Activated CD8-positive, alpha-beta T cell treated with anti-CD3 and anti-CD28 coated beads for 36 hours (primary cell): ENCODE measurements around the gene GMPR. TPM values are rescaled to one million over a fixed set of nuclear protein-coding genes. Genes with fewer than 3 reads are reported as not detected.

Source experiments
- ATAC-seq: fragments of 200-7000 bp; cut with Tn5 transposase; one replicate; pipeline ENCODE4 v1.10.0; 2021; ENCODE audit warnings: mild to moderate bottlenecking, moderate library complexity
- CTCF ChIA-PET: fragments of 350-600 bp; sonication (Branson Sonifier 250); formaldehyde crosslinking; loops from one replicate; lab custom pipeline; 2021; ENCODE audit warnings: antibody characterized with exemption; lab: Charles Lee
- POLR2A ChIA-PET: fragments of 350-600 bp; sonication (Branson Sonifier 250); formaldehyde crosslinking; loops from one replicate; lab custom pipeline; 2021; ENCODE audit warnings: antibody characterized with exemption; lab: Charles Lee
- DNase-seq: peaks from one replicate; pipeline ENCODE4 v3.0.0-alpha.2; 2020
- H3K27ac Mint-ChIP-seq: one replicate; pipeline ENCODE4 v1.8.0; 2021; ENCODE audit warnings: mild to moderate bottlenecking, mixed read lengths
- H3K27me3 Mint-ChIP-seq: one replicate; pipeline ENCODE4 v1.8.0; 2021; ENCODE audit warnings: mixed read lengths
- H3K36me3 Mint-ChIP-seq: one replicate; pipeline ENCODE4 v1.8.0; 2021; ENCODE audit warnings: low read depth, mixed read lengths
- H3K4me1 Mint-ChIP-seq: one replicate; pipeline ENCODE4 v1.8.0; 2021; ENCODE audit warnings: low read depth, mixed read lengths
- H3K4me3 Mint-ChIP-seq: one replicate; pipeline ENCODE4 v1.8.0; 2021; ENCODE audit warnings: mild to moderate bottlenecking, moderate library complexity, mixed read lengths
- H3K9me3 Mint-ChIP-seq: one replicate; pipeline ENCODE4 v1.8.0; 2021; ENCODE audit warnings: mixed read lengths
- CTCF ChIP-seq: fragments of 200-600 bp; IDR thresholded peaks from one replicate; pipeline ENCODE4 v1.8.0; 2022; ENCODE audit warnings: antibody characterized with exemption, mild to moderate bottlenecking
- intact Hi-C: fragments of 100-400 bp; cut with micrococcal nuclease; formaldehyde crosslinking; loops from one replicate; pipeline ENCODE4 v1.10.0; 2022
- total RNA-seq, 2 experiments: library from RNA; stranded (reverse); gene quantifications; one replicate each; pipeline ENCODE4 v1.2.3, GENCODE V29; 2021

GMPR gene
- total RNA-seq, 2 experiments from 2014 or later = 0.31 to 0.65 TPM

GRCh38 chr6:16272201-16272600 lies 33.8 kb downstream of the GMPR start:
- no peak for TF ChIP-seq CTCF
- intact Hi-C loops = no loop called here
- Mint-ChIP-seq H3K27me3 (no peaks in the 10 kb centered on the region), H3K36me3 (no peaks in the 10 kb centered on the region), H3K9me3 (no peaks in the 10 kb centered on the region), H3K27ac (no peak overlapping the region), H3K4me1 (peaks cover 3% of the 10 kb centered on the region), H3K4me3 (no peak overlapping the region)
- ATAC-seq (no peak), DNase-seq (no peak)
- ChIA-PET POLR2A (no interaction called here), CTCF (no interaction called here)

- no peak for TF ChIP-seq CTCF
- intact Hi-C loops = no loop called here
- DNase-seq = no peak
- Mint-ChIP-seq H3K36me3 (no peaks in the 10 kb centered on the region), H3K27ac (no peak overlapping the region), H3K9me3 (no peaks in the 10 kb centered on the region), H3K27me3 (no peaks in the 10 kb centered on the region), H3K4me3 (no peak overlapping the region), H3K4me1 (peaks cover 8% of the 10 kb centered on the region)
- POLR2A ChIA-PET = no interaction called here
- CTCF ChIA-PET = no interaction called here
- ATAC-seq = no peak
Observed at GRCh38 chr6:16273256-16273655, 34.9 kb downstream of the GMPR start.

GRCh38 chr6:16274483-16274882 lies 36.1 kb downstream of the GMPR start:
- CTCF ChIA-PET = interaction anchor here (1.0 to 3.2 kb wide), 2 partner anchors 11 to 59 kb away, joined by 4 to 18 read pairs; no protein-coding TSS in a partner anchor
- TF ChIP-seq CTCF = no peak
- ATAC-seq = peak; percentile 17
- intact Hi-C loops = no loop called here
- Mint-ChIP-seq H3K36me3 (no peaks in the 10 kb centered on the region), H3K4me1 (peaks cover 8% of the 10 kb centered on the region), H3K9me3 (no peaks in the 10 kb centered on the region), H3K4me3 (no peak overlapping the region), H3K27ac (no peak overlapping the region), H3K27me3 (no peaks in the 10 kb centered on the region)
- no peak for DNase-seq
- POLR2A ChIA-PET = interaction anchor here (0.5 kb wide), 1 partner anchor 1361 kb away, joined by 4 read pairs; no protein-coding TSS in a partner anchor

GRCh38 chr6:16274885-16275589 lies 36.6 kb downstream of the GMPR start:
- no peak for TF ChIP-seq CTCF
- ChIA-PET CTCF (interaction anchor here (1.0 to 3.2 kb wide), 2 partner anchors 10 to 58 kb away, joined by 4 to 18 read pairs; no protein-coding TSS in a partner anchor), POLR2A (interaction anchor here (0.5 kb wide), 1 partner anchor 1360 kb away, joined by 4 read pairs; no protein-coding TSS in a partner anchor)
- H3K27me3 Mint-ChIP-seq = no peaks in the 10 kb centered on the region
- no peak for DNase-seq
- intact Hi-C loops = no loop called here
- no peak for ATAC-seq
- no peak overlapping the region for H3K4me3 Mint-ChIP-seq
- no peaks in the 10 kb centered on the region for H3K9me3 Mint-ChIP-seq
- no peak overlapping the region for H3K27ac Mint-ChIP-seq
- H3K36me3 Mint-ChIP-seq = no peaks in the 10 kb centered on the region
- H3K4me1 Mint-ChIP-seq = peaks cover 8% of the 10 kb centered on the region
